Activated CD8-positive, alpha-beta memory T cell treated with anti-CD3 and anti-CD28 coated beads, Interleukin-2, amount 50 U/mL, for 24 hours (primary cell): ENCODE data around the gene DAB1.

Experiments used
- DNase-seq: peaks from one replicate; pipeline ENCODE4 v3.0.0-alpha.2; 2020; ENCODE audit errors: extremely low read depth

The DAB1 gene

GRCh38 chr1:57272601-57273000, 151.3 kb downstream of the DAB1 start:
- no peak for DNase-seq

GRCh38 chr1:57272150-57272549, 151.7 kb downstream of the DAB1 start:
- no peak for DNase-seq

- no peak for DNase-seq
These were observed 152.7 kb downstream of the DAB1 start for GRCh38 chr1:57270927-57271698.

- DNase-seq = no peak
These were observed 154.1 kb downstream of the DAB1 start for GRCh38 chr1:57269630-57270225.

GRCh38 chr1:57265104-57265503, 158.8 kb downstream of the DAB1 start:
- no peak for DNase-seq

- no peak for DNase-seq
These were observed 161.4 kb downstream of the DAB1 start for GRCh38 chr1:57262472-57262871.

GRCh38 chr1:57258557-57259325, 165.1 kb downstream of the DAB1 start:
- DNase-seq = no peak

GRCh38 chr1:57255945-57256344, 167.9 kb downstream of the DAB1 start:
- no peak for DNase-seq

GRCh38 chr1:57254022-57254421, 169.8 kb downstream of the DAB1 start:
- DNase-seq = no peak

GRCh38 chr1:57252597-57253294, 171.1 kb downstream of the DAB1 start:
- DNase-seq = no peak

- no peak for DNase-seq
These were observed 173.8 kb downstream of the DAB1 start for GRCh38 chr1:57250021-57250420.

GRCh38 chr1:57249511-57249910, 174.3 kb downstream of the DAB1 start:
- DNase-seq = no peak

GRCh38 chr1:57248830-57249229, 175.0 kb downstream of the DAB1 start:
- no peak for DNase-seq

- no peak for DNase-seq
These were observed 185.6 kb downstream of the DAB1 start for GRCh38 chr1:57238233-57238781.

GRCh38 chr1:57235730-57236510, 187.9 kb downstream of the DAB1 start:
- DNase-seq = no peak

GRCh38 chr1:57234459-57234858, 189.4 kb downstream of the DAB1 start:
- no peak for DNase-seq

- no peak for DNase-seq
These were observed 191.4 kb downstream of the DAB1 start for GRCh38 chr1:57232500-57232899.

- no peak for DNase-seq
These were observed 193.9 kb downstream of the DAB1 start for GRCh38 chr1:57229998-57230397.

GRCh38 chr1:57229076-57229475, 194.8 kb downstream of the DAB1 start:
- DNase-seq = no peak

- no peak for DNase-seq
These were observed 201.1 kb downstream of the DAB1 start for GRCh38 chr1:57222801-57223200.

GRCh38 chr1:57222307-57222706, 201.6 kb downstream of the DAB1 start:
- DNase-seq = no peak
